AG09319 (cell line): Measurements from ENCODE around the gene TET2.

Experiments
- DNase-seq: peaks from one replicate; pipeline ENCODE4 v3.0.0-alpha.2; 2010; ENCODE audit warnings: low read depth; ENCODE audit errors: extremely low read depth
- CTCF ChIP-seq: IDR thresholded peaks from 2 replicates; pipeline ENCODE4 v1.5.1; 2011; ENCODE audit warnings: low read depth, mild to moderate bottlenecking, inconsistent platforms, low read length, moderate library complexity

TET2 gene

DNA sequence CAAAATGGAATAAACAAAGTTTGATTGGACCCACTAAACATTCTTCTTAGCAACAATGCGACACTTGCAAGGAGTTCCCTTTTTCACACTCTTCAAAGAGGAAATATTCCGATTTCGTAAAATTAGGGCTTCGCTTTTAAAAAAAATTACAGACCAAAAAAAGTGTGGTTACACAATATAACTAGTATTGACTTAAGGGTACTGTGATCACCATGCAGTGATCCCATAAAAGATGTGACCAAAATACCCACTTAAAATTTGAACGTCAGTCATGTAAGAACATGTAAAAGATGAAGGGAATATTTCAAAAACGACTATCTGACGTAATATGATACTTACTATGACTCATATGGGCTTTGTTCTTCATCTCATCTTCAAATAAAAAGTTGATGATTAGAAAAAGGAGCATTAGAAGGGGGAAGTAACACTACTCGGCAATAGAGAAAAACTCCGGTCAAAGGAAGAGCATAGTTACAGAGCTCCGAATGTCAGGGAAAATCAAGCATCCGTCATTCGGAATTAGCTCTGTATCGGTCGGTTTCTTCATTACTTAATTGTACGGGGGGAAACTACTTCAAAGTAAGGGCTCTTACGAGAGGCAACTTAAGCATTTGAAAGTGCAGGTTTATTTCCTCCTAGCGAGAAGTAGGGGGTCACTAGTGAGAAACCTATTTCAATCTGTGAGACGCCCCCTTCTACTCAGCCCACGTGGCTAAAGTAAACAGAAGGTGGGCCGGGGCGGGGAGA, 1.3 kb upstream of the TET2 start:
- DNase-seq: no peak

DNA sequence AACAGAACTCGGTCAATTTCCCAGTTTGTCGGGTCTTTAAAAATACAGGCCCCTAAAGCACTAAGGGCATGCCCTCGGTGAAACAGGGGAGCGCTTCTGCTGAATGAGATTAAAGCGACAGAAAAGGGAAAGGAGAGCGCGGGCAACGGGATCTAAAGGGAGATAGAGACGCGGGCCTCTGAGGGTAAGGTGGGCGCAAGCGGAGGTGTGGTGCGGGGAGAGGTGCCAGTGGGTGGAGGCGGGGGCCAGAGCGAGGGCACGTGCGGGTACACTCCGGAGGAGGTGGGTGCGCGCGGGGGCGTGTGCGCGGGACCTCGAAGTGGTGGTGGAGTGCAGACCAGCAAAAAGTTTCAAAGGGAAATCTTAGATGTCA, 787 bp upstream of the TET2 start:
- no peak for TF ChIP-seq CTCF
- no peak for DNase-seq

More for the DNA sequence above, 1.3 kb upstream of the TET2 start:
- no peak for TF ChIP-seq CTCF

DNA sequence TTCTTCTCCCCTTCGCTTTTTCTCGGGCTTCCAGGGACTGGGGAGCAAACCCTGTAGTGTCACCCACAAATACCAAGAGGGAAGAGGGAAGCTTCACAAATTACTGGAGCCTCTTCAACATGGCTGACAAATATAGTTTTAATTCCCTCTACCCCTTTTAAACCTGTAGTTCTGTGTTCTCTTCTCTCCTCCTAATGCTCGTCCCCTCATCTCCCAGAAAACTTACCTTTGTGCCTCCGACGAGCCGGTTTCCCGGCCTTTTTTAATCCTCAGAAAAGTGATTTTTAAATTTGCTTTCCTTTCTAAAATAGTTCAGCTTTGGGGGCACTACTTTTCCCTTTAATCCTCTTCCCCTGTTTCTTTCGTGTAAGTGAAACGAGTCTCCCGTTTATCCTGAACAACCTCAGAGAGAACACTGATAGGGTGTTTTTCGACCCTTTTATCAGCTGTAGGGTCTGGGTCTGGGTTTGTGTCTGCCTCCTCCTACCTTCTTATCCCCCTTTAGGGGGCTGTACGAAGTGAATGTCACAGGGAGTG, 408 bp downstream of the TET2 start:
- no peak for TF ChIP-seq CTCF
- DNase-seq: no peak

GRCh38 chr4:105147553-105148161, 981 bp downstream of the TET2 start:
- no peak for TF ChIP-seq CTCF

GRCh38 chr4:105148356-105148755, 1.7 kb downstream of the TET2 start:
- TF ChIP-seq CTCF: no peak
- no peak for DNase-seq

More at GRCh38 chr4:105147553-105148161, 981 bp downstream of the TET2 start:
- no peak for DNase-seq

- no peak for DNase-seq
- no peak for TF ChIP-seq CTCF
Measured at GRCh38 chr4:105148776-105149175, 2.1 kb downstream of the TET2 start.

DNA sequence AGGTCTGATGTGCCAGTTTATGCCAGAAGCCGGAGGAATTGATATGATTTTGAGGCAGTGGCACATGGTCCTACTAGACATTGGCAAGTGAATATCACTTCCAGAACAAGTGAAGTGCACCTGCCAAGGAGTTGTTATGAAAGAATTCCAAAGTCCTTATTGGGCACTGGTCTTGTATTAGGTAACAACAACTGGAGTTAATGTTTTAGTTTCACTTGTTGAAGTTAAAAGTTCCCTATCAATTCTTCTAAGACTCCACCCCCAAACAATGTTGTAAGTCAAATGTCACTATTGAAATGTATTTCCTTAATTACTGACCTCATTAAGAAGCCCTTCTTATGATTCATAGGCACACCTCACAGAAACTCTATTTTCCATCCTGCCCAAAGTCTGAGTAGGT, 3.1 kb downstream of the TET2 start:
- DNase-seq: no peak
- TF ChIP-seq CTCF: no peak
